Measurements from ENCODE around the gene SLC4A11. TPM values are rescaled to one million over a fixed set of nuclear protein-coding genes. Genes with fewer than 3 reads are reported as not detected.

The SLC4A11 gene
- polyA plus RNA-seq, 2 of the 4 experiments (the other 2 are of a cell fraction), result 2.0 to 10.7 TPM

DNA sequence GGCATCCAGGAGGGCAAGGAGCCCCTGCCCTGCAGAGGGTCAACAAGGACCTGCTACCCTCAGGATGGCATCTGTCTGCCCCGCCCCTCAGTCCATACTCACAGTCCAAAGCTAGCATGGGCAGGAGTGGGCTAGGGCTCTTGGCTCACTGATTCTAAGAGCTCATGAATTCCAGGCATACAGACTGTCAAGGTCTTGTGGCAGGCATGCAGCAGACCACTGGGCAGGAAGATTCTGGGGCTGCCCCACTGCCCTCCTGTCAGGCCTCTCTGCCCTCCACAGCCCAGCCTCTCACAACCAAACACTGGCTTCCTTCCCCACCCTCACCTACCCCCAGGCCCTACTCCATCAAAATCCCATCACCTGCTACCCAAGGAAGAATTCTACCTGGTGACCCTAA, 5.6 kb upstream of the SLC4A11 start (continued):
- TF ChIP-seq REST (IDR thresholded peaks at IDR 0.05), result no peak
- no peak for TF ChIP-seq RAD21 (conservative IDR thresholded peaks at IDR 0.05 in 1 of 2, IDR thresholded peaks at IDR 0.05 in 1 of 2)
- no peak for TF ChIP-seq NFE2L2 (conservative IDR thresholded peaks at IDR 0.05; ENCODE audit: low read length)
- TF ChIP-seq ZC3H11A (IDR thresholded peaks at IDR 0.05), result no peak
- no peak for TF ChIP-seq RFX5 (IDR thresholded peaks at IDR 0.05)
- TF ChIP-seq RARB (CRISPR knock-in tag; IDR thresholded peaks at IDR 0.05), result no peak
- TF ChIP-seq, protein P1, sequence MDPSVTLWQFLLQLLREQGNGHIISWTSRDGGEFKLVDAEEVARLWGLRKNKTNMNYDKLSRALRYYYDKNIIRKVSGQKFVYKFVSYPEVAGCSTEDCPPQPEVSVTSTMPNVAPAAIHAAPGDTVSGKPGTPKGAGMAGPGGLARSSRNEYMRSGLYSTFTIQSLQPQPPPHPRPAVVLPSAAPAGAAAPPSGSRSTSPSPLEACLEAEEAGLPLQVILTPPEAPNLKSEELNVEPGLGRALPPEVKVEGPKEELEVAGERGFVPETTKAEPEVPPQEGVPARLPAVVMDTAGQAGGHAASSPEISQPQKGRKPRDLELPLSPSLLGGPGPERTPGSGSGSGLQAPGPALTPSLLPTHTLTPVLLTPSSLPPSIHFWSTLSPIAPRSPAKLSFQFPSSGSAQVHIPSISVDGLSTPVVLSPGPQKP (IDR thresholded peaks at IDR 0.05; ENCODE audit: low read depth, low read length), result no peak
- no peak for TF ChIP-seq JUN (IDR thresholded peaks at IDR 0.05)

GRCh38 chr20:3243718-3244358, 4.8 kb upstream of the SLC4A11 start:
- CTCF ChIA-PET, result interaction anchor here (1.0 to 3.7 kb wide), 3 partner anchors 8 to 26 kb away, joined by 3 to 16 read pairs (median 4); no protein-coding TSS in a partner anchor
- Histone ChIP-seq H3K4me3 (no peak overlapping the region), H3K27ac (no peak overlapping the region), H3K9me3 (no peaks in the 10 kb centered on the region), H3K4me1 (peaks cover 23% of the 10 kb centered on the region), H3K4me2 (no peak overlapping the region)
- no peak for TF ChIP-seq EHF (CRISPR knock-in tag; IDR thresholded peaks at IDR 0.05)
- no peak for ATAC-seq
- POLR2A ChIA-PET, result no interaction called here
- DNase-seq (ENCODE audit: low read depth in 1 of 2, low spot score in 1 of 2), result no peak
- no peak for FAIRE-seq
- 93% methylated on average over 11 of the region's 11 CpGs for WGBS (ENCODE audit: missing lambda C conversion rate)

GRCh38 chr20:3242172-3242692, 3.2 kb upstream of the SLC4A11 start:
- POLR2A ChIA-PET, result interaction anchor here (0.6 to 0.9 kb wide), 2 partner anchors 19 to 196 kb away, joined by 3 to 8 read pairs; partner anchors contain the start of gene MRPS26
- Histone ChIP-seq H3K27ac (peak overlapping the region in 1 of 2 experiments; percentile 2; a peak in 1 of 6 replicates), H3K4me1 (peaks cover 29% of the 10 kb centered on the region), H3K9me3 (no peaks in the 10 kb centered on the region), H3K4me3 (no peak overlapping the region), H3K4me2 (peak overlapping the region; percentile 47; the same call in 2 of the 3 replicates)
- ATAC-seq (peak in 1 of 2 experiments; percentile 11; a peak in 3 of 6 replicates), FAIRE-seq (no peak), DNase-seq (ENCODE audit: low read depth in 1 of 2, low spot score in 1 of 2) (peak in 1 of 2 experiments; percentile 56)
- CTCF ChIA-PET, result interaction anchor here (0.6 to 3.7 kb wide), 9 partner anchors 9 to 152 kb away, joined by 3 to 16 read pairs (median 4); partner anchors contain the start of gene ITPA
- WGBS (ENCODE audit: missing lambda C conversion rate), result 45% methylated on average over 6 of the region's 6 CpGs
- TF ChIP-seq ATOH8 (CRISPR knock-in tag; IDR thresholded peaks at IDR 0.05; ENCODE audit: low read depth), result no peak
- TF ChIP-seq CBX8 (IDR thresholded peaks at IDR 0.05), result no peak
- TF ChIP-seq PHF8 (IDR thresholded peaks at IDR 0.05; ENCODE audit: borderline replicate concordance, low read depth), result no peak
- TF ChIP-seq TFCP2L1 (CRISPR knock-in tag; IDR thresholded peaks at IDR 0.05), result no peak
- TF ChIP-seq E2F6 (IDR thresholded peaks at IDR 0.05; ENCODE audit: borderline replicate concordance, low read depth), result no peak
- TF ChIP-seq ZFP36 (IDR thresholded peaks at IDR 0.05; ENCODE audit: borderline replicate concordance, partially characterized antibody), result no peak
- no peak for TF ChIP-seq MAZ (IDR thresholded peaks at IDR 0.05; ENCODE audit: borderline replicate concordance, low read depth, low read length)
- TF ChIP-seq, protein P2, sequence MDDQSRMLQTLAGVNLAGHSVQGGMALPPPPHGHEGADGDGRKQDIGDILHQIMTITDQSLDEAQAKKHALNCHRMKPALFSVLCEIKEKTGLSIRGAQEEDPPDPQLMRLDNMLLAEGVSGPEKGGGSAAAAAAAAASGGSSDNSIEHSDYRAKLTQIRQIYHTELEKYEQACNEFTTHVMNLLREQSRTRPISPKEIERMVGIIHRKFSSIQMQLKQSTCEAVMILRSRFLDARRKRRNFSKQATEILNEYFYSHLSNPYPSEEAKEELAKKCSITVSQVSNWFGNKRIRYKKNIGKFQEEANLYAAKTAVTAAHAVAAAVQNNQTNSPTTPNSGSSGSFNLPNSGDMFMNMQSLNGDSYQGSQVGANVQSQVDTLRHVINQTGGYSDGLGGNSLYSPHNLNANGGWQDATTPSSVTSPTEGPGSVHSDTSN (IDR thresholded peaks at IDR 0.05), result no peak
- no peak for TF ChIP-seq MAX (IDR thresholded peaks at IDR 0.05)
- TF ChIP-seq USF2 (IDR thresholded peaks at IDR 0.05), result no peak
- no peak for TF ChIP-seq POLR2A (IDR thresholded peaks at IDR 0.05; ENCODE audit: low read length)
- TF ChIP-seq CHD2 (IDR thresholded peaks at IDR 0.05; ENCODE audit: low read length, partially characterized antibody), result no peak
- TF ChIP-seq EP300 (IDR thresholded peaks at IDR 0.05), result no peak
- no peak for TF ChIP-seq FOXS1 (CRISPR knock-in tag; IDR thresholded peaks at IDR 0.05)
- no peak for TF ChIP-seq MAFK (IDR thresholded peaks at IDR 0.05; ENCODE audit: partially characterized antibody)
- TF ChIP-seq GATA3 (IDR thresholded peaks at IDR 0.05; ENCODE audit: borderline replicate concordance), result no peak
- no peak for TF ChIP-seq CEBPB (IDR thresholded peaks at IDR 0.05)
- no peak for TF ChIP-seq RNF2 (IDR thresholded peaks at IDR 0.05; ENCODE audit: borderline replicate concordance, low read depth)
